ENCODE measurements around the gene BSND. TPM values are rescaled to one million over a fixed set of nuclear protein-coding genes. Genes with fewer than 3 reads are reported as not detected.

The BSND gene
- total RNA-seq, 4 donors from 2014 or later, result not detected

DNA sequence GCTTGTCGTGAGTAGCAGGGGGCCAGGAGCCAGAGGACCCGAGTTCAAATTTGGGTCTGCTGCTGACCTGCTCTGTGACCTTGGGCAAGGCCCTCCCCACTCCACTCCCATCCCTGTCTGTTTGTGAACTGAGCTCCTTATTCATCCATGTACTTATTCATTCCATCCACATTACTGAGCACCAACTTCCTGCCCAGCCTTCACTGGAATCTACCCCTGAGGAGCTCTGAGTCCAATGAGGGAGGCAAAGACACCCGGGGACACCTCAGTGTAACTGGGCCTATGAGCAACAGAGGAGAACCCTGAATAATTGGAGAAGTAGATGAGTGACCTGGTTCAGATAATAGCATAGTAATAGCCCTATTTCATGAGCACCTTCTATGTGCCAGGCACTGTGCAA is 8.9 kb downstream of the BSND start:
- H3K4me1 ChIP-seq, result no peaks in the 10 kb centered on the region
- H3K27me3 ChIP-seq, result no peaks in the 10 kb centered on the region
- no peak for TF ChIP-seq EP300 (IDR thresholded peaks at IDR 0.05)
- no peak for TF ChIP-seq POLR2A (IDR thresholded peaks at IDR 0.05)
- TF ChIP-seq, protein P1, sequence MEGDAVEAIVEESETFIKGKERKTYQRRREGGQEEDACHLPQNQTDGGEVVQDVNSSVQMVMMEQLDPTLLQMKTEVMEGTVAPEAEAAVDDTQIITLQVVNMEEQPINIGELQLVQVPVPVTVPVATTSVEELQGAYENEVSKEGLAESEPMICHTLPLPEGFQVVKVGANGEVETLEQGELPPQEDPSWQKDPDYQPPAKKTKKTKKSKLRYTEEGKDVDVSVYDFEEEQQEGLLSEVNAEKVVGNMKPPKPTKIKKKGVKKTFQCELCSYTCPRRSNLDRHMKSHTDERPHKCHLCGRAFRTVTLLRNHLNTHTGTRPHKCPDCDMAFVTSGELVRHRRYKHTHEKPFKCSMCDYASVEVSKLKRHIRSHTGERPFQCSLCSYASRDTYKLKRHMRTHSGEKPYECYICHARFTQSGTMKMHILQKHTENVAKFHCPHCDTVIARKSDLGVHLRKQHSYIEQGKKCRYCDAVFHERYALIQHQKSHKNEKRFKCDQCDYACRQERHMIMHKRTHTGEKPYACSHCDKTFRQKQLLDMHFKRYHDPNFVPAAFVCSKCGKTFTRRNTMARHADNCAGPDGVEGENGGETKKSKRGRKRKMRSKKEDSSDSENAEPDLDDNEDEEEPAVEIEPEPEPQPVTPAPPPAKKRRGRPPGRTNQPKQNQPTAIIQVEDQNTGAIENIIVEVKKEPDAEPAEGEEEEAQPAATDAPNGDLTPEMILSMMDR (IDR thresholded peaks at IDR 0.05), result no peak
- no peak for DNase-seq (ENCODE audit: low spot score in 2 of 2)
- WGBS, 2 donors, result 32 to 46% methylated on average over 3 of the region's 3 CpGs
- no peak overlapping the region for H3K27ac ChIP-seq
- peaks cover 0 to 4% (median 0%) of the 10 kb centered on the region in 4 donors for H3K9me3 ChIP-seq
- H3K4me3 ChIP-seq, result no peak overlapping the region
- H3K36me3 ChIP-seq, result no peaks in the 10 kb centered on the region

GRCh38 chr1:55010194-55010886 is 11.6 kb downstream of the BSND start:
- no peak for DNase-seq (ENCODE audit: low spot score in 2 of 2)
- 76 to 89% methylated on average over 6 to 9 of the region's 9 CpGs for WGBS, 2 donors
- Histone ChIP-seq H3K36me3 (no peaks in the 10 kb centered on the region), H3K9me3 (peaks cover 0 to 4% (median 0%) of the 10 kb centered on the region in 4 donors), H3K27me3 (no peaks in the 10 kb centered on the region), H3K4me3 (no peak overlapping the region), H3K4me1 (no peaks in the 10 kb centered on the region), H3K27ac (no peak overlapping the region)
- no peak for TF ChIP-seq EP300 (IDR thresholded peaks at IDR 0.05)
- TF ChIP-seq, protein P1 (IDR thresholded peaks at IDR 0.05), result no peak
- TF ChIP-seq POLR2A (IDR thresholded peaks at IDR 0.05), result no peak

GRCh38 chr1:55010887-55011217 is 12.1 kb downstream of the BSND start:
- H3K27ac ChIP-seq, result no peak overlapping the region
- 82 to 83% methylated on average over 6 to 7 of the region's 7 CpGs for WGBS, 2 donors
- no peak for DNase-seq (ENCODE audit: low spot score in 2 of 2)
- H3K36me3 ChIP-seq, result no peaks in the 10 kb centered on the region
- H3K4me1 ChIP-seq, result no peaks in the 10 kb centered on the region
- TF ChIP-seq POLR2A (IDR thresholded peaks at IDR 0.05) (no peak), EP300 (IDR thresholded peaks at IDR 0.05) (no peak)
- TF ChIP-seq, protein P1 (IDR thresholded peaks at IDR 0.05), result no peak
- H3K27me3 ChIP-seq, result no peaks in the 10 kb centered on the region
- no peak overlapping the region for H3K4me3 ChIP-seq
- H3K9me3 ChIP-seq, result peaks cover 0 to 4% (median 0%) of the 10 kb centered on the region in 4 donors

DNA sequence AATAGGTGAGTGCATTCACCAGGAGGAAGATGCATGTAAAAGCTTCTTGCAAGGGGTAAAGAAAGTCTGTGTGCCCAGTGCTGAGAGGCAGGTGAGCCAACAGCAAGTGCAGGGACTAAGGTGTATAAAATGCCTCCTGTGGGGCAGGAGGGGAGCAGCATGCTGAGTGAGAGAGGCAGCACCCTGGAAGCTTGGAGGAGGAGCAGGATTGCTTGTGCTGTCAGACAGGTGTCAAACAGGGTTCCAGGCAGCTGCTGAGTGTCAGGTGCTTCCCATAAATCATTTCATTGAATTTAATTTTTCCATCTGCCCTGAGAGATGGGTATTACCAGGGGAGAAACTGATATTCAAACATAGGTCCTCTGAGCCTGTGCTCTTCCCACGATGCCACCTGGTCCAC is 13.9 kb downstream of the BSND start:
- Histone ChIP-seq H3K4me1 (no peaks in the 10 kb centered on the region), H3K4me3 (no peak overlapping the region), H3K27me3 (peaks cover 0 to under 1% of the 10 kb centered on the region in 2 donors), H3K9me3 (peaks cover 0 to 6% (median 0%) of the 10 kb centered on the region in 4 donors), H3K27ac (no peak overlapping the region), H3K36me3 (no peaks in the 10 kb centered on the region)
- no peak for DNase-seq (ENCODE audit: low spot score in 2 of 2)
- TF ChIP-seq EP300 (IDR thresholded peaks at IDR 0.05) (no peak), POLR2A (IDR thresholded peaks at IDR 0.05) (no peak)
- TF ChIP-seq, protein P1 (IDR thresholded peaks at IDR 0.05), result no peak
- WGBS, 2 donors, result 86 to 89% methylated on average over 1 of the region's 1 CpG

- WGBS, 2 donors, result 75 to 93% methylated on average over 4 to 5 of the region's 5 CpGs
- H3K27ac ChIP-seq, result no peak overlapping the region
Measured at GRCh38 chr1:55015123-55015522, 16.4 kb downstream of the BSND start.

More at GRCh38 chr1:55015123-55015522, 16.4 kb downstream of the BSND start:
- Histone ChIP-seq H3K4me1 (no peaks in the 10 kb centered on the region), H3K9me3 (peaks cover 0 to 2% (median 0%) of the 10 kb centered on the region in 4 donors), H3K27me3 (peaks cover 0 to 13% of the 10 kb centered on the region in 2 donors), H3K4me3 (no peak overlapping the region), H3K36me3 (no peaks in the 10 kb centered on the region)
- no peak for DNase-seq (ENCODE audit: low spot score in 2 of 2)
- TF ChIP-seq EP300 (IDR thresholded peaks at IDR 0.05), result no peak
